ENCODE measurements around the gene LRRTM4.
"Not testable (repeated sequence)": the region's sequence is repeated elsewhere in the genome, so short reads cannot be mapped to it uniquely, and the experiment has no call there.

LRRTM4 gene

DNA sequence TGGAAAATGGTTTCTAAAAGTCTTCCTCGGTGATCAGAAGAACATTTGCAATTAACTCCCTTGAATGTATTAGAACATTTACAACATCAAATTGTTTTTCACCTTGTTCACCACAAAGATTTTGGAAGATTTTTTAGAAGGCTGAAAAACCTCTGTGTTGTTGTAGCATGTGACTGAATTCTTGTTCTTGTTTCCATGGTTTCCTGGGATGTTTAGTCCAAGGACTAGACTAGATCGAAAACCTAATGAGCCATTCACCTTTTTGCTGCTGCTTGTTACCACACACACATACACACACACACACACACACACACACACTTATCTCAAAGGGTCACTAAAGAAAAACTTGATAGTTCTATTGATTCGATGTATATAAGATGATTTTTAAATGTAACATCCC lies 380.0 kb downstream of the LRRTM4 start:
- H3K4me3 ChIP-seq (ENCODE audit: low read length), result no peak overlapping the region
- no peak for DNase-seq (ENCODE audit: low read depth)
- TF ChIP-seq CTCF (conservative IDR thresholded peaks at IDR 0.05; ENCODE audit: low read length), result no peak

DNA sequence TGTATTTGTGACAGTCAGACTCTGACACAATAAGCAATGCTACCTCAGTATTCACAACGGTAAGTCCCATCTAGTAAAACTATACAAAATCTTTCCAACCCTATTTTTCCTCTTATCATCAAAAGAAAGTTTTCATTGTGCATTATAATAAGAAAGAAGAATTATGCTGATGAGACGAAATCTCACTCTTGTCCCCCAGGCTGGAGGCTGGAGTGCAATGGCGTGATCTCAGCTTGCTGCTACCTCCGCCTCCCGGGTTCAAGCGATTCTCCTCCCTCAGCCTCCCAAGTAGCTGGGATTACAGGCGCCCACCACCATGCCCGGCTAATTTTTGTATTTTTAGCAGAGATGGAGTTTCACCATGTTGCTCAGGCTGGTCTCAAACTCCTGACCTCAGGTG lies 393.7 kb downstream of the LRRTM4 start:
- H3K4me3 ChIP-seq (ENCODE audit: low read length), result not testable (repeated sequence)

DNA sequence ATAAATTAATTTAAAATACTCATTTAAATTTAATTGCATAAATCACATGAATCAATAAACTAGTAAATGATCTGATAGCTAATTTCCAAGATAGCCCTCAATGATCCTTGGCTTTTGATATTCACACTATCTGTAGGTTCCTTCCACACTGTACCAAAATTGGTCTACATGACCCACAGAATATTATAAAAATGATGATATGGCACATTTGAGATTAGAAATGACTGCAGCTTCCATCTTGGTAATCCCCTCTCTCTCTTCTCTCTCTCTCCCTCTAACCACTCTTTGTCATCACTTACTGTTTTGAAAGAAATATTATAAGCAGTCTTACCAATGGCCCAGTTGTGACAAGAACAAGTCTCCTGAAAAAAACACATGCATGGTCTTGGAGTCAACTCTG lies 394.8 kb downstream of the LRRTM4 start:
- no peak for DNase-seq (ENCODE audit: low read depth)
- TF ChIP-seq CTCF (conservative IDR thresholded peaks at IDR 0.05; ENCODE audit: low read length), result no peak
- H3K4me3 ChIP-seq (ENCODE audit: low read length), result no peak overlapping the region

More for the DNA sequence above, 393.7 kb downstream of the LRRTM4 start:
- not testable (repeated sequence) for DNase-seq (ENCODE audit: low read depth)

- DNase-seq (ENCODE audit: low read depth), result no peak
- TF ChIP-seq CTCF (conservative IDR thresholded peaks at IDR 0.05; ENCODE audit: low read length), result no peak
- no peak overlapping the region for H3K4me3 ChIP-seq (ENCODE audit: low read length)
Observed at GRCh38 chr2:77121518-77121917, 400.7 kb downstream of the LRRTM4 start.

- H3K4me3 ChIP-seq (ENCODE audit: low read length), result no peak overlapping the region
- DNase-seq (ENCODE audit: low read depth), result no peak
- no peak for TF ChIP-seq CTCF (conservative IDR thresholded peaks at IDR 0.05; ENCODE audit: low read length)
Observed at GRCh38 chr2:77119333-77119732, 402.8 kb downstream of the LRRTM4 start.

DNA sequence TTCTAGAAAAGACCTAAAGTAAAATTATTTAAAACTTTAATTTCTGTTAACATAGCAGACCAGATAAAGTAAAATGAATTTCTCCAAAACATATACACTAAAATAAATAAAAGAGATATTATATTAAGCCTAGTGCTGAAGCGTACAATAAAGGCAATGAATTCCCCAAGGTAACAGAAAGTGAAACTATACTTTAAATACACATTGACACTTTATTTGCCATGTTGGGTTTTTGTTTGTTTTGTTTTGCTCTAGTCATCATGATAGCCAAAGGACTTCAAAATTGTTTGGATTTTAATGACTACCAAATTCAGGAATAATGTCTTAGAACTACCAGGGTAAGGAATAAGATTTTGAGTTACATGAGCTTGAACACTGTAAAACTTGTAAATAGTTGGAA lies 413.3 kb downstream of the LRRTM4 start:
- no peak for TF ChIP-seq CTCF (conservative IDR thresholded peaks at IDR 0.05; ENCODE audit: low read length)
- no peak overlapping the region for H3K4me3 ChIP-seq (ENCODE audit: low read length)

DNA sequence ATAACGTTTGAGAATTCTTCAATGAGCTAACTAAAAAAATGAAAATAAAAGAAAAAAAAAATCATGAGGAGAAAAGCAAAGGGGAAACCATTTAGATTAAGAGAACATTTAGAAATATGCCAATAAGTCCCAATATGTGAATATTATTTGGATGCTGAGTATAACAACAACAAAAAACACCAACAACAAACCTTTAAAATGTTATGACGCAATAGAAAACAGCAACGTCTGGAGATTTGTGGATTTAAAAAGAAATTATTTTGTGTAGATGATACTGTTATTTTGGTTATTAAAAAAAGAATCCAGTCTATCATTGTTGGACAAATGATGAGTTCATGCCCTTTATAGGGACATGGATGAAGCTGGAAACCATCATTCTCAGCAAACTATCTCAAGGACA lies 417.2 kb downstream of the LRRTM4 start:
- DNase-seq (ENCODE audit: low read depth), result no peak
- no peak for TF ChIP-seq CTCF (conservative IDR thresholded peaks at IDR 0.05; ENCODE audit: low read length)
- H3K4me3 ChIP-seq (ENCODE audit: low read length), result no peak overlapping the region

More for the DNA sequence above, 413.3 kb downstream of the LRRTM4 start:
- DNase-seq (ENCODE audit: low read depth), result no peak

DNA sequence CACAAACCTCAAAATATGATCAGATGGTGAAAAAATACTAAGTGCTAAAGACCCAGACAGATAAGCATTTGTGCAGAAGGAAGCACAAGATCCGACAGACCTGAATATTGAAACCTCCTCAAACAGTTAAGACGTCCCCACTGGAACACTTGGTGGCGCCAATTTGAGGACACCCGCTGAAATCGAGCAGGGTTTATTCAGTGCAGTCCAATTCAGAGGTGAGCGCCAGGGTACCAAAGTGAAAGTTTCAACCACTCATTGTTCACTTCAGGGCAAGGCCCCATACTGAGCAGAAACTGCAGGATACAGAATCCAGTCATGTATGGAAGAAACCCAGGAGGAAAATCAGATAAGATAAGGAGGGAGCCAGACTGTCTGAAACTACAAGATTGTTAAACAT lies 417.6 kb downstream of the LRRTM4 start:
- DNase-seq (ENCODE audit: low read depth), result no peak
- no peak for TF ChIP-seq CTCF (conservative IDR thresholded peaks at IDR 0.05; ENCODE audit: low read length)
- H3K4me3 ChIP-seq (ENCODE audit: low read length), result no peak overlapping the region
